ENCODE results near the gene APOBR. TPM values are rescaled to one million over a fixed set of nuclear protein-coding genes. Genes with fewer than 3 reads are reported as not detected.

APOBR gene
- total RNA-seq, 1 experiment from 2014 or later, result 0.05 TPM

DNA sequence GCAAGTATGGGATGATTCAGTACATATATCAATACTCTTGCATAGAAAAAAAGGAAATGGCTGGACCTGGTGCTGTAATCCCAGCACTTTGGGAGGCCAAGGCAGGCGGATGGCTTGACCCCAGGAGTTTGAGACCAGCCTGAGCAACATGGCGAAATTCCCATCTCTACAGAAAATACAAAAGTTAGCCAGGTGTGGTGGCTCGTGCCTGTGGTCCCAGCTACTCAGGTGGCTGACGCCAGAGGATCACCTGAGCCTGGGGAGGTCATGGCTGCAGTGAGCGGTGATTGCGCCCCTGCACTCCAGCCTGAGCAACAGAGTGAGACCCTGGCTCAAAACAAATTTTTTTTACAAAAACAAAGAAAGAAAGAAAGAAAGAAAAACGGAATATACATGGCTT lies 52.2 kb downstream of the APOBR start:
- Histone ChIP-seq H3K9me2 (ENCODE audit: insufficient read depth) (no peaks in the 10 kb centered on the region), H3K4me1 (ENCODE audit: control insufficient read depth in 1 of 2, insufficient read depth in 2 of 2, low read length in 2 of 2) (peaks cover 0 to 3% of the 10 kb centered on the region in 2 experiments; a peak in 1 of 4 replicates), H4K20me1 (ENCODE audit: insufficient read depth) (no peaks in the 10 kb centered on the region), H3K4me3 (replicated peaks in 1 of 2; ENCODE audit: low read depth in 1 of 2, low read length in 2 of 2) (no peak overlapping the region), H3K79me2 (ENCODE audit: insufficient read depth, low read length) (no peaks in the 10 kb centered on the region), H3K9ac (ENCODE audit: low read length) (no peak overlapping the region), H3K9me3 (ENCODE audit: control insufficient read depth in 1 of 2, insufficient read depth in 1 of 2, low read depth in 1 of 2, low read length in 2 of 2) (no peaks in the 10 kb centered on the region), H3K27ac (ENCODE audit: low read depth, low read length) (no peak overlapping the region), H3K4me2 (ENCODE audit: low read length) (no peak overlapping the region), H2AFZ (ENCODE audit: low read depth, low read length, poor library complexity, severe bottlenecking) (no peak overlapping the region), H3K36me3 (ENCODE audit: control insufficient read depth in 1 of 2, insufficient read depth in 2 of 2, low read length in 2 of 2) (no peaks in the 10 kb centered on the region), H3K27me3 (ENCODE audit: insufficient read depth, low read length) (no peaks in the 10 kb centered on the region)
- no TSS peak for BruUV-seq (replicated peaks)
- ATAC-seq (no peak), DNase-seq (ENCODE audit: low read depth, low spot score) (no peak)
- TF ChIP-seq SRF (IDR thresholded peaks at IDR 0.05; ENCODE audit: low read depth), result no peak
- CTCF ChIA-PET, result no interaction called here
- RAD21 ChIA-PET (ENCODE audit: low non-redundant PET in 1 of 2, low total read pairs in 2 of 2, uncharacterized antibody in 2 of 2, unreplicated experiment in 2 of 2), result no interaction called here
- intact Hi-C loops (cut with micrococcal nuclease), result loop anchor here (5.0 kb wide), 2 partner anchors 224 to 334 kb away; partner anchors contain the start of gene XPO6
- POLR2A ChIA-PET, result no interaction called here

DNA sequence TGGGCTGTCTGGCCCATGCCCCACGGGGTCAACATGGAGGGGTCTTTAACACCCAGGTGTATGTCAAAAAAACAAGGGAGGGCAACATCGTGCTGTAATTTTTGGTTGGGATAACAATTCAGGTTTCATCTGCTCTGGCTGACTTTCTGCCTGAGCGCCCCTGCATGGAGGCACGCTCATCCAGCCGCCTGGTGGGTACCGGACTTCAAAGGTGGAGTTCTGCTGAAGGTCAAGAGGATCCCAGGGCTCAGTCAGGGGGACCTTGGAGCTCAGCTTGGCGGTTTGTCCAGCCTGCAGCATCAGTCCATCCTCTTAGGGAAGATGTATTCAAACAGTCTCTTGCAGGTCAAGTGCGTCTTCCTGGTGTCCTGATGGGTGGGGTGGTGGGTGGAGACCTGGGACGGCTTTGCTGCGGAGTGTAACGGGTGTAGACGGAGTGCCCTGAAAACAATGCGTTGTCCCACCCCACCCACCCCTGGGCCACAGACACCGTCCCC lies 53.9 kb downstream of the APOBR start:
- H3K9me3 ChIP-seq (ENCODE audit: control insufficient read depth in 1 of 2, insufficient read depth in 1 of 2, low read depth in 1 of 2, low read length in 2 of 2), result no peaks in the 10 kb centered on the region
- H3K4me3 ChIP-seq (replicated peaks in 1 of 2; ENCODE audit: low read depth in 1 of 2, low read length in 2 of 2), result no peak overlapping the region
- H3K27ac ChIP-seq (ENCODE audit: low read depth, low read length), result no peak overlapping the region
- H3K4me1 ChIP-seq (ENCODE audit: control insufficient read depth in 1 of 2, insufficient read depth in 2 of 2, low read length in 2 of 2), result peaks cover 0 to 6% of the 10 kb centered on the region in 2 experiments; a peak in 2 of 4 replicates
- POLR2A ChIA-PET, result no interaction called here
- no peak overlapping the region for H3K9ac ChIP-seq (ENCODE audit: low read length)
- no peak overlapping the region for H2AFZ ChIP-seq (ENCODE audit: low read depth, low read length, poor library complexity, severe bottlenecking)
- CTCF ChIA-PET, result no interaction called here
- BruUV-seq (replicated peaks), result no TSS peak
- no peak for DNase-seq (ENCODE audit: low read depth, low spot score)
- TF ChIP-seq ELF1 (IDR thresholded peaks at IDR 0.05; ENCODE audit: borderline replicate concordance, low read depth) (no peak), SRF (IDR thresholded peaks at IDR 0.05; ENCODE audit: low read depth) (no peak), POLR2AphosphoS5 (IDR thresholded peaks at IDR 0.05; ENCODE audit: low read depth, low read length) (no peak), TCF7L2 (IDR thresholded peaks at IDR 0.05; ENCODE audit: borderline replicate concordance, extremely low read depth, insufficient read depth, insufficient read length) (no peak), FOSL1 (IDR thresholded peaks at IDR 0.05; ENCODE audit: low read depth) (no peak), EZH2 (IDR thresholded peaks at IDR 0.05) (no peak), YY1 (IDR thresholded peaks at IDR 0.05; ENCODE audit: extremely low read depth, insufficient replicate concordance, low read depth, low read length) (no peak), POLR2A (IDR thresholded peaks at IDR 0.05; ENCODE audit: borderline replicate concordance, extremely low read depth, insufficient read depth, insufficient read length) (no peak), ZFX (IDR thresholded peaks at IDR 0.05) (no peak), SIN3A (IDR thresholded peaks at IDR 0.05; ENCODE audit: low read depth) (no peak), EGR1 (IDR thresholded peaks at IDR 0.05; ENCODE audit: low read depth) (no peak), SP1 (IDR thresholded peaks at IDR 0.05; ENCODE audit: low read depth) (no peak)
- TF ChIP-seq, protein P1, sequence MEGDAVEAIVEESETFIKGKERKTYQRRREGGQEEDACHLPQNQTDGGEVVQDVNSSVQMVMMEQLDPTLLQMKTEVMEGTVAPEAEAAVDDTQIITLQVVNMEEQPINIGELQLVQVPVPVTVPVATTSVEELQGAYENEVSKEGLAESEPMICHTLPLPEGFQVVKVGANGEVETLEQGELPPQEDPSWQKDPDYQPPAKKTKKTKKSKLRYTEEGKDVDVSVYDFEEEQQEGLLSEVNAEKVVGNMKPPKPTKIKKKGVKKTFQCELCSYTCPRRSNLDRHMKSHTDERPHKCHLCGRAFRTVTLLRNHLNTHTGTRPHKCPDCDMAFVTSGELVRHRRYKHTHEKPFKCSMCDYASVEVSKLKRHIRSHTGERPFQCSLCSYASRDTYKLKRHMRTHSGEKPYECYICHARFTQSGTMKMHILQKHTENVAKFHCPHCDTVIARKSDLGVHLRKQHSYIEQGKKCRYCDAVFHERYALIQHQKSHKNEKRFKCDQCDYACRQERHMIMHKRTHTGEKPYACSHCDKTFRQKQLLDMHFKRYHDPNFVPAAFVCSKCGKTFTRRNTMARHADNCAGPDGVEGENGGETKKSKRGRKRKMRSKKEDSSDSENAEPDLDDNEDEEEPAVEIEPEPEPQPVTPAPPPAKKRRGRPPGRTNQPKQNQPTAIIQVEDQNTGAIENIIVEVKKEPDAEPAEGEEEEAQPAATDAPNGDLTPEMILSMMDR (IDR thresholded peaks at IDR 0.05 in 2 of 3, conservative IDR thresholded peaks at IDR 0.05 in 1 of 3; ENCODE audit: borderline replicate concordance in 1 of 3, insufficient read depth in 1 of 3, low read depth in 2 of 3, low read length in 2 of 3), result no peak
- TF ChIP-seq, protein P2, sequence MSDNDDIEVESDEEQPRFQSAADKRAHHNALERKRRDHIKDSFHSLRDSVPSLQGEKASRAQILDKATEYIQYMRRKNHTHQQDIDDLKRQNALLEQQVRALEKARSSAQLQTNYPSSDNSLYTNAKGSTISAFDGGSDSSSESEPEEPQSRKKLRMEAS (IDR thresholded peaks at IDR 0.05), result no peak
- no peaks in the 10 kb centered on the region for H3K36me3 ChIP-seq (ENCODE audit: control insufficient read depth in 1 of 2, insufficient read depth in 2 of 2, low read length in 2 of 2)
- RAD21 ChIA-PET (ENCODE audit: low non-redundant PET in 1 of 2, low total read pairs in 2 of 2, uncharacterized antibody in 2 of 2, unreplicated experiment in 2 of 2), result no interaction called here
- H3K9me2 ChIP-seq (ENCODE audit: insufficient read depth), result no peaks in the 10 kb centered on the region
- H4K20me1 ChIP-seq (ENCODE audit: insufficient read depth), result no peaks in the 10 kb centered on the region
- H3K4me2 ChIP-seq (ENCODE audit: low read length), result no peak overlapping the region
- intact Hi-C loops (cut with micrococcal nuclease), result loop anchor here (5.0 kb wide), 2 partner anchors 226 to 336 kb away; partner anchors contain the start of gene XPO6
- ATAC-seq, result no peak
- no peaks in the 10 kb centered on the region for H3K27me3 ChIP-seq (ENCODE audit: insufficient read depth, low read length)
- H3K79me2 ChIP-seq (ENCODE audit: insufficient read depth, low read length), result no peaks in the 10 kb centered on the region
